GM19240 (cell line): ENCODE results near the gene APEH.
"Not testable (repeated sequence)": the region's sequence is repeated elsewhere in the genome, so short reads cannot be mapped to it uniquely, and the experiment has no call there.

Source experiments
- DNase-seq: peaks from one replicate; pipeline ENCODE4 v3.0.0; 2011; ENCODE audit warnings: low spot score; ENCODE audit not compliant: insufficient read length

Gene APEH

DNA sequence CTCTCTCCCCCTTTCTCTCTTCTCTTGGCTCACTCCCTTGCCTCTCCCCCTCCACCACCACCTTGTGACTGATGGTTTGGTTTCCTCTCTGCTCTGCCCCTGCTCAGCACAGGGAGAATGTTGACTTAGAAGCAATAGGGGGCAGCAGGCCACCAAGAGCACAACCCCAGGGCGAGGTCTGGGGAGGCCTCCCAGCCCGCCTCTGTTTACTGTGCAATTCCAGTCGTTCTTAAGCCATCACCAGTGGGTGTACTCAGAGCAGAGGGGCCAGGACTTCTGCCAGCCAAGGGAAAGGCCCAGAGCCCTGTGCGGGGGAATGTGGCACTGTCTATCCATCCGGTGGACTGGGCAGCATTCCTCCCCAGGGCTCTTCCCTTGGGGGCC is 5.7 kb upstream of the APEH start:
- no peak for DNase-seq

DNA sequence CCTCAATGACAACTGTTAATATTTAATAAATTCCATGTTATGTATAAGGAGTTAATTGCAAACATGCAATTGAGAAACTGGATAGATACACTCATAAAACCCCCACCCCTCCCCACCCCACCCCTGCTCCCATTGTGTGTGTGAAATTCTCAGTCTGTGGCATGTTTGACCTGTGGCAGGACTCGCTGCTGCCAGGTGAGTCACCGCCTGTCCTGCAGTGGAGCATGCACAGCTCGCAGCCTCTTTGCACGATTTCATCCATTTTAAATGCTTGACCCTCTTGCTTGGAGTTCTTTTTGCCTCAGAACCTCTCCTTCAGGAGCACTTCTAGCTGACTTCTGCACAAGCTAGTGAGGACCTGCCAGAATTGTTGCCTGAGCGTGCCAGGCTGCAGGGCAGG is 5.3 kb upstream of the APEH start:
- DNase-seq, result no peak

DNA sequence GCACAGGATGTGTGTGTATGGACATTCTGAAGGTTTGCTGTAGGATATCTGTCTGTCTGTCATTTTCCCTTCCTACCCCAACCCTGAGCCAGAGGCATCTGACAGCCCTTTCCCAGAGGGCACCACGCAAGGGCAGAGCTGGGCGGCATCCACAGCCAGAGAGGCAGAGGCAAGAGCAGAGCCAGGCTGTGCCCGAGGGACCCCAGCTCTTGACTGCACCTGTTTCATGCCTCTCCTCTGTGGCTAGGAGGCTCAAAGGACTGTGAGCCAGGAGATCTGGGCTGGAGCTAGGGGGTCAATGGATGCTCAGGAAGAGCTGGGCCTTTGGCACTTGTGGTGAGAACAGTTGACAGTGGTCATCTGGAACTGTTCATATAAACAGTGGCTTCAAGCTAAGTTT is 4.8 kb upstream of the APEH start:
- DNase-seq, result no peak

DNA sequence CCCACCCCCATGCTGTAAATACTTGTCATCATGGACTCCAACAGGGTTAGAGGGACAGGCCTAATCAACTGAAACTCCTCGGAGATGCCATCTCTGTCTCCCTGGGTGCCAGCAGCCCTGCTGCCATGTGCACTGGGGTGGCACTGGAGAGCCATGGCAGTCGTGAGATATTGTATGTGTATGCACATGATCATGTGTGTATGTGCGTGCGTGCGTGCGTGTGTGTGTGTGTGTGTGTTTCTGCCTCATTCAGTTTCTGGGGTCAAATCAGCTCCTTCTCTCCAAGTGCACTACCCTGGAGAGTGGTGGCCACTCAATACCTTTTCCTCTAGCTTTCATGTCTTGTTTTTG is 3.2 kb upstream of the APEH start:
- DNase-seq, result no peak

DNA sequence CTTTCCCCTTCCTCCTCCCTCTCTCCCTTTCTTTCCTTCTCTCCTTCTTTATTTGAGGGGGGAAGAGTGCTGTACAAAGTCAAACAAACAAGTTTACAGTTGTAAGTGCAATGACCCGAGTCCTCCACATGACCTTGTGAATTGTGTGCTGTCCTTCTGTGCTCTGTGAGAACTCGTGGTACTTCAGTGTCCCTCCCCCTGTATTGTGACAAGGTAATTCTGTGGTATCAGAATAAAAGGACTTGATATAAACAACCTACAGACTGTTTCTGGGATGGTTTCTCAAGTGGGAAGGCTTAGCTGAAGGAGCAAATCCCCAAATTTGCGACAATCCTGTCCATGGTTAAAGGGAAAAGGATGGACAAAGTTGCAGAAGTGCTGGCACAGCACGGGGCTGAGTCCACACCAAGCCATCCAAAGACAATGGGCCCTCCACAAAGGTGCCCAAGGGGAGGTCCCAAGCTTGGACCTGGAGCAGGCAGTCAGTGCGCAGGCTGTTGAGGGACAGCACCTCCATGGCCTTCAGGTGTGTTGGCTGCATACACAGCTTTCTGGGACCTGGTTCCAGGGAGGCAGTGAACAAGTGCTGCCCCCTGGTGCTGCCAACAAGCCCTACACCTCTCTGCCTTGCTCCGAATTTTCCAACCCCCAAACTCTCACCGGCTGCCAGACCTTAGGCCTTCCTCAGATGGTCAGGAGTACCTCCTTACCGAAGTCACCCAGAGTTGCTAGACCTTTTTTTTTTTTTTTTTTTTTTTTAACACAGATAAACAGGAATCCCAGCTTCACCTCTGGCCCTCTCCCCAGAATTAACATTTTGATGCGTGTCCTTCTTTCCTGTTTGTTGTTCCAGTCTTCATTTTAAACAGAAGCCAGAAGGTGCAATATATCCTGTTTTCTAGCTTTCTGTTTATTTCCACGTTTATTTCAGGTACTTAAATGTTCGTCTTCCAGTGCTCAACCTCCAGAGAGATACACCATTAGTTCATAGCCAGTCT is 2.6 kb upstream of the APEH start:
- DNase-seq, result peak; percentile 90

DNA sequence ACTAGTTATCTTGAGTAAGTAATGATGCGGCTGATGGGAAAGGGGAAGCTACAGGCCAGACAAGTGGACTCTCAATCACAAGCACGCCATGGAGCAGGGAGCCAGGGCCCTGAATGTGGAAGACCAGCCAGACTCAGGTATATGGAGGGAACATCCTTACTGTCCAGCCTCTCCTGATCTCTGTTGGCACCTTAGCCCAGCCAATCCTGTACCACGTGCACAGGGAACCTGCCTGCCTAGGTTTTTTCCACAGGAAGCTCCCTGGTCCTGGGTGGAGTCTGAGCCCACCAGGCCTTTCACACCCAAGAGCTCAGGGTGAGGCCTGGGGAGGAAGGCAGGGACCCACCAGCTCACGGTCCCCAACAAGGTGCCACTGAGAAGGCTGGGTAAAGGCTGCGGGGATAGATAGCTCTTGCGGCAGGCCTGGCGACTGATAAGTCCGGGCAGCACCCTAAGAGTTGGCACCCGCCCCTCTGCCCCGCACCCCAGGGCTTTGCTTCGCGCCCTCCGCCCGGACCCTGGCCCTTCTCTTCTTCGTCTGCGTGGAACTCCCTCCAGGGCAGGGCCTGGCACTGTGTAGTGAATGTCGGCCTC is 933 bp upstream of the APEH start:
- no peak for DNase-seq

DNA sequence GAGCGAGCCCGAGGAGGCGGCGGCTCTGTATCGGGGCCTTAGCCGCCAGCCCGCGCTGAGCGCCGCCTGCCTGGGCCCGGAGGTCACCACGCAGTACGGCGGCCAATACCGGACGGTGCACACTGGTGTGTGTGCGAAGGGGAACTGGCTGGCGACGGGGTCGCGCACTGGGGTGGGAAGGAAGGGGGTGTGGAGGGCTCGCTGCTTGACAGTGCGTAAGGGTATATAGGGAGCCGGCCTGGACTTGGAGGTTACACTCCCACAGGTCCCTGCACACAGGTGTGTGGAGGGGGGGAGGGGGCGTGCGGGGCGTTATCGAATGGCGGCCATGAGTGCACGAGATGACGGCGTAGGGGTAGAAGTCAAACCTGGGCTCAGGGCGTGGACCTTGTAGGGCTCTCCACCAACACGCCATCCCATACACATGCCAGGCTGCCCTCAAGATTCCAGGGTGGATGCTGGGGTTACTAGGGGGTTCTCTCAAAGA is 389 bp downstream of the APEH start:
- DNase-seq, result no peak

DNA sequence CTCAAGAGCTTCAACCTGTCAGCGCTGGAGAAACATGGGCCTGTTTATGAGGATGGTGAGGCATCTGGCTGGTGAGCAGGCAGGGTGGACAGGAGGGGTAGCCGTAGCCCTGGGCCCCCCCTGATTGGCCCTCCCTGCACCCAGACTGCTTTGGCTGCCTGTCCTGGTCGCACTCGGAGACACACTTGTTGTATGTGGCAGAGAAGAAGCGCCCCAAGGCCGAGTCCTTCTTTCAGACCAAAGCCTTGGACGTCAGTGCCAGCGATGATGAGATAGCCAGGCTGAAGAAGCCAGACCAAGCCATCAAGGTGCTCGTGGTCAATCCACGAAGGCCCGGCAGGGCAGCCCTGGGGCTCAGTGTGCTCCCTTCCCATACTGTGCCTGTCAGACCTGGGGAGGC is 1.8 kb downstream of the APEH start:
- no peak for DNase-seq

DNA sequence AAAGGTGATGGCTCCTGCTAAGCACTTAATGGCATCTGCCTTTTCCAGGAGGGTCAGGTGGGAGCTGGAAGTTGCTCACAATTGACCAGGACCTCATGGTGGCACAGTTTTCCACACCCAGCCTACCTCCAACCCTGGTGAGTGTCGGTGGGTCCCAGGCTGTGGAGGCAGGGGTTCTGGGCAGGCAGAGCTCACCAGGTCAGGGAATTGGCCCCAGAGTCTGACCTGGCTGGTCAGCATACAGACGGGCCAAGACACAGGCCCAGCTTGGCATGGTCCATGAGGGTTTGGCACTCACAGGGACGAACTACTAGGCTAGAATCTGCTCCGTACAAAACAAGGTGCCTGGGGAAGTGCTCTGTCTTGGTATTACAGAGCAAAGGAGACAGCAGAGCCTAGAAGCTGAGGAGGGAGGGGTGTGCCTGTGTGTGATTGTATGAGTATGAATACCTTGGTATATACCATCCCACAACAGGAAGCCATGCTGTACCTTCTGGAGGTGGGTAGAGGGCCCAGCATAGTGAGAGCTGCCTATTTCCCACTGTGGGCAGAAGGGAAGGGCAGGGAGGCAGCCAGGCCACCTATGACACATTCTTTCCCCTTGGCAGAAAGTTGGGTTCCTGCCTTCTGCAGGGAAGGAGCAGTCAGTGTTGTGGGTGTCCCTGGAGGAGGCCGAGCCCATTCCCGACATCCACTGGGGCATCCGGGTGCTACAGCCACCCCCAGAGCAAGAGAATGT is 6.5 kb downstream of the APEH start:
- DNase-seq, result no peak

DNA sequence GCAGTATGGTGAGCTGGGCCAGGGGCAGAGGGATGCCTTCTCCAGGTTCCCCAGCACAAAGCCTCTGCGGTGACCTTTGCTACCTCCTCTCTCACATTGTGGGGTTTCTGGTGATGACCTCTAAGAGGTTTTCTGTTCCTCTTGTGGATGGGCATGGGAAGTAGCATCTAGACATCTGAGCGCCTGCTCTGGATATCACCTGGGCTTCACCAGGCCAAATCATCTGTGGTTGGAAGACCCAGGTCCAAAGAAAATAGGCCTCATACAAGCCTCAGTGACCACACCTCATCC is 7.0 kb downstream of the APEH start:
- no peak for DNase-seq

DNA sequence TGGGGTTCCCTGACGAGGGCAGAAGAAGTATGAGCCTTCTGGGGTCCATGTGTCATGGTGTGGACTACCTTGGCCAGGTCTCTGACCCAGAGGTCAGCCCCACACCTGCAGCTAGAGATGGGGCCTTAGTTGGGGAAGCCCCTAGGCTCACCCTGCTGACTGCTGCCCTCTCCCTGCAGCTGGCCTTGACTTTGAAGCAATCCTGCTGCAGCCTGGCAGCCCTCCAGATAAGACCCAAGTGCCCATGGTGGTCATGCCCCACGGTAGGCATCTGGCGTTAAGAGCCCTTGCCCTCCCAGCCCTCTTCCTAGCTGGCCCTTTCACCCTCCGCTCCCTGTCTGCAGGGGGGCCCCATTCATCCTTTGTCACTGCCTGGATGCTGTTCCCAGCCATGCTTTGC is 7.4 kb downstream of the APEH start:
- no peak for DNase-seq

DNA sequence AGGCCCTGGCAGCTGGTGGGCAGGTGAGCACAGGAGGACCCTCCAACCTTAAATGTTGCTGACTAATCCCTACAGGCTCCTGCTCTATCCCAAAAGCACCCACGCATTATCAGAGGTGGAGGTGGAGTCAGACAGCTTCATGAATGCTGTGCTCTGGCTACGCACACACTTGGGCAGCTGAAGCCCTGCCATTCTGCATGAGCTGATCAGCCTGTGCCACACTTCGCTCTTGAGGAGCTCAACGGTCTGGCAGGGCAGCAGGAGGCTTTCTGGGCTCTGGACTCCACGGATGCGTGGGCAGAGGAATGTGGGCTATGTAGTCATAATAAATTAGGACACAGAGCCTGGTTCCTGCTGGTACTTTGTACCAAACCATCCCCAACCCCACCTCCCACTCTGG is 9.0 kb downstream of the APEH start:
- DNase-seq, result no peak

DNA sequence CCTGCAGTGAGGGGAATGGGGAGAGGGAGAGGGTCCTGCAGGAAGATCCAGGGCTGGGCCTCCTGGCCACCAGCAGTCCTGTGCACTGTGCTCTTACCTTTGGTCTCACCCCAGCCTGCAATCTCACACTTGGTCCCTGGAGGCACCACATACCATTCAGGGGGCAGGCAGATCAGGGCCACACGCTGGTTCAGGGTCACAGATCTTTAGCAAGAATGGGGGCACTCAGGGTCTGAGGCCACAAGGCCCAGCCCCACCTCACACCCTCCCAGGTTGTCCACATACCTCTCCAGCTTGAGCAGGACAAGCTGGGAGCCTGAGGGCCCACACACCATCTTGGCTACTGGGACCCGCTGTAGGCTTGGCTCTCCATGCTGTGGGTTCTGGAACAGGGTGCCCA is 10.3 kb downstream of the APEH start:
- not testable (repeated sequence) for DNase-seq

DNA sequence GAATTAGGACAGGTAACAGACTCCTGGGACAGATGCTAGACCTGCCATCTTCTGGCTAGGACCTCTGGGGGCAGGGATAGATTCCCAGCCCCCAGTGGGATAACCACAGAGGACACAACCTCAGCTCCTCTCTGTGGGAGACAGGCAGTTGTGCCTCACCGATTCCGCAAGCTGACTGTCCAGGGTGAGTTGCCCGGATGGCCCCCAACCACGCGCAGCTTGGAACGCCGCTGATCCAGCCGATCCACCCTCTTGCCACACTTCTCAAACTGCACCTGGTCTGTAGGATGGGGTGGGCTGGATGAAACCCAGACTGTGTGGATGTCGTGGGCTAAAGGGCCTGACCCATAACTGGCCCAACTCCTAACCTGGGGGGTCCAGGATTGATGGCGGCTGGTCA is 11.0 kb downstream of the APEH start:
- not testable (repeated sequence) for DNase-seq

DNA sequence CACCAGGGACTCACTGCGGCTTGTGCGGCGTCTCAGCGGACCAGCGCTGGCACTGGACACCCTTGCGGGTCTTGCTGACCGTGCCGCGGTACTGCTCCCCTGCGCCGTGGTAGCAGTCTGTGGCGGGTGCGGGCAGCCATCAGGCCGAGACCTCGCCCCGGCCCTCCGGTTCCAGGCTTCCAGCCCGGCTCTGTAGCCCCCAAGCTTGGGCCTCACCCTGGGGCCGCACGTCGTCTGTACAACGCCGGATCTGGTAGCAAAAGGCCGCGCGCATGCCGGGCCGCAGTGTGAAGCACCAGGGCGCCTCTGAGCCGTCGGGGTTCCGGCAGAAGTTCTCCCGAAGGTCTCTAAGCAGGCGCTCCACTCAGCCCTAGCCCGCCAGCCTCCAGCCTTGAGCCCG is 11.7 kb downstream of the APEH start:
- DNase-seq, result not testable (repeated sequence)

DNA sequence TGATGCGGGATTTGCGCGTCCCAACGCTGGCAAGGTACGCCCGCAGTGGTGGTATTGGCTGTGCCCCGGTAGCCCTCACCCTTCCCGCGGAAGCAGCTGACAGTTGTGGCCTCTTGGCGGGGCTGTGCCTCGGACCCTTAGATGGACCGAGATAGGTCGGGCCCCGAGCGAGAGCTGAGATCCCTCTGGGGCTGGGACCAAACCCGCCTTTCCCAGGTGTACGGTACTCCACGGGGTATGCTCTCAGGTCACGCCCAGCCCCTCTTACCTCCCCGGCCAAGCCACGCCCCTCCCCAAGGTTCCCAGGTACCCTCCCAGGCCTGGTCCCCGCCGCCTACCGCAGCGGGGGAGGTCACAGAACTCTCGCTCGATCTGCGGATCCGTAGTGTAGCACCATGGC is 12.2 kb downstream of the APEH start:
- DNase-seq, result not testable (repeated sequence)

DNA sequence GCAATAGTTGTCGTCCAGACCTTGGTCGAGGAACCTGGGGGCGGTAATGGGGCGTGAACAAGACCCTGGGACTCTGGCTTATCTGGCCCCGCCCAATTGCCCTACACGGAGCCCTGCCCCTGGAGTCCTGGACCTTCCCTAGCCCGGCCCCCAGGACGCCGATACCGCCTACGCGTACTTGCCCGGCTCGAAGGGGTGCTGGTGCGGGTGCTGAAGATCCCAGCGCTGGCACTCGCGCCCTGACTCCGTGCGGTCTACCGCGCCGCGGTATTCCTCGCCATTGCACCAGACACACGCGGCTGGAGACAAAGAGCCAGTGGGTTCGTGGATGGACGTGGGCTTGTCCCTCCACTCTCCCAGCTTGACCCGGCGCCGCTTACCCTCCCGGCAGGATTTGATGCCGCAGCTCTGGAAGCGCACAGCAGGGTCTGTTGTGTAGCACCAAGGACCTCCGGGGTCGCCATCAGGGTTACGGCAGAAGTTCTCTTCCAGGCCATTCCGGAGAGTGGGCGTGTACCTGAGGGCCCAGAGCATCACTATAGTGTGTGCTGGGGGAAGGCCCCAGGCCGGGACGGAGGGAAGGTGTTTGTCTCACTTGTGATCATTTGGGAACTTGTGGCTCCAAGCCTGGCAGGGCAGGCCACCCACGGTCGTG is 12.7 kb downstream of the APEH start:
- DNase-seq, result not testable (repeated sequence)

DNA sequence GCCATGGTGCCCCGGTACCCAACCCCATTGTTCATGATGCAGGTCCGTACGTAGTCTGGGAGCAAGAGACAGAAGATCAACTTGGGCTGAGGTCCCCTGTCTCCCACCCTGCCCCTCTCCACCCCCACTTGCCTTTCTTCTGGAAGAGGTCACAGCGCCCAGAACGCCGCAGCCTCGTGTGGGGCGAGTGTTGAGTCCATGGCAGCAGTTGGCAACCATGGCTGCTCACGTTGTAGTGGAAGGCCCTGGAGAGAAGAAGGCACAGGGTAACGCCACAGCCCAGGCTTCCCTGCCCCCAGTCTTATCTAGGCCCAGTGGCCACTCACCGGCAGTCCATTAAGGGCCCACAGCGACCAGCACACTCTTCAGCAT is 13.3 kb downstream of the APEH start:
- DNase-seq, result not testable (repeated sequence)

DNA sequence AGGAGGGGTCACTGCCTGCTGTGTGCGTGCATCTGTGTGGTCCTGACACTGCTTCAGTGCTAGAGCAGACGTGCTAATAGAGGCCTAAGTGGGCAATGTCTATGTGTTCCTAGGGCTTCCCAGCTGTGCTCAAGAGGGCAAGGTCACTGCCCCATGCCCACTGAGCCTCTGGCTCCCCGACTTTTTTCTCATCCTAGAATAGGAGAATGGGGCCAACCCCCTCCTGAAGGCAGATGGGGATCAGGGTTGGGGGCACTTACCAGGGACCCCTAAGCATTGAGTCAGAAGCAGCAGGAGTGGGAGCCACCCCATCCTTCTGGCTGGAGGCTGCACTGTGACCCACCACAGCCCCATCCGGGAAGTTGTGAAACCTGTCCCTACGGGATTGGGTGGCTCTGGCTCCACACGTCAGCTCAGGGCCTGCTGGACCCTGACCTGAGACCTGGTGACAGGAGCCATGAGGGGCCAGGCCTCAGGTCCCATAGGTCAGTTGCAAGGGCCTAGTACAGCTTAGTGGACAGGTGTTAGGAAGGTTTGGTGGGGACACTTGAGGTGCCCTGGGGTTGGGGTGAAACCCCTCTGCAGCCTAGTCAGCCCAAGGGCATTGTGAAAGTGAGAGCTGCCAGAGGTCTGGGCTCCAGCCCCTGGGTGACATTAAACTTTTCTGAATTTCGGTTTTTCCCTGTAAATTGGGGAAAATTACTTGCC is 14.3 kb downstream of the APEH start:
- DNase-seq, result not testable (repeated sequence)

DNA sequence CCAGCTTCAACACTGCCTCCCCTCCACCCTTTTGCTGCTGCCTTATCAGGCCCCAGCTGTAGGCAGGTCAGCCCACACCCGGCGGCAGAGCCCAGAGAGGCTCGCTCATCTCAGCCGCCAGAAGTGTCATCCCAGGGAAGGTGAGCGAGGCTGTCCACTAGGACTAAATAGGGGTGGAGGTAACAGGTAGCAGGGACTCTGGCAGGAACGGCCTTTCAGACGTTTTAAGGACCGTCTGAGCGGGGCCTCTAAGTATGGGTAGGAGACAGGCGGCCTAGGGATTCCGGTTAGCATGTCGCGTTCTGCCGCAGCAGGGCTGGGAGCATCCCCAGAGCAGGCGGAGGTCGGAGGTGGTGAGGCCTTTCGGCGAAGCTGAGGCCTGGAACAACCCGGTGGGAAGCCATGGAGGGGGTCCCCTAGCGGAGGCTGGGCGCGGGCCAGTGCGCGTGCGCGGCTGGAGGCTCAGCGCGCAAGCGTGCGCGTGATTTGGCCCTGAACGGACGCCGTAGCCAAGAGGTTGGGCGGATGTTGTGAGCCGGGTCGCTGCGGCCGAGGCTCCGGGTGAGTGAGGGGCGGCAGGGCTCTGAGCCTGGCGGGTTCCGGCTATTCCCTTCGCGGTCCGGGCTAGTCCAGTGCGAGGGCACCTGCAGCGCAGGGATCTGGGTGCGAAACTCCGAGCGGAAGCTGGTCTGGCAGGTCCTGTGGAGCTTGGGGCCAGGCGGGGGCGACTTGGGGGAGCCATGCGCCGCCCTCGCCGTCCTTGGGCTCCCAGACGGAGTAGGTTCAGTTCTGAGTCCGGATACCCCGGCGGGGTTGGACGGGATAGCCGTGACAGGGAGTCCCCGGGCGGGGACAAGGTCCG is 15.1 kb downstream of the APEH start, which contains the start of the genes MST1 and RNF123:
Gene MST1, minus strand, starts transcription at position 429 of the 862 bp plus-strand sequence. CDS start 783 bp downstream, outside the sequence.
Gene RNF123, plus strand, starts transcription at position 512 of the 862 bp plus-strand sequence. CDS start 1,609 bp downstream, outside the sequence.
- DNase-seq, result peak; percentile 94
